GM19240 (cell line): ENCODE measurements around the gene GJB4.
"Not testable (repeated sequence)": the region's sequence is repeated elsewhere in the genome, so short reads cannot be mapped to it uniquely, and the experiment has no call there.

Experiments
- DNase-seq: peaks from one replicate; pipeline ENCODE4 v3.0.0; 2011; ENCODE audit warnings: low spot score; ENCODE audit not compliant: insufficient read length

The GJB4 gene

DNA sequence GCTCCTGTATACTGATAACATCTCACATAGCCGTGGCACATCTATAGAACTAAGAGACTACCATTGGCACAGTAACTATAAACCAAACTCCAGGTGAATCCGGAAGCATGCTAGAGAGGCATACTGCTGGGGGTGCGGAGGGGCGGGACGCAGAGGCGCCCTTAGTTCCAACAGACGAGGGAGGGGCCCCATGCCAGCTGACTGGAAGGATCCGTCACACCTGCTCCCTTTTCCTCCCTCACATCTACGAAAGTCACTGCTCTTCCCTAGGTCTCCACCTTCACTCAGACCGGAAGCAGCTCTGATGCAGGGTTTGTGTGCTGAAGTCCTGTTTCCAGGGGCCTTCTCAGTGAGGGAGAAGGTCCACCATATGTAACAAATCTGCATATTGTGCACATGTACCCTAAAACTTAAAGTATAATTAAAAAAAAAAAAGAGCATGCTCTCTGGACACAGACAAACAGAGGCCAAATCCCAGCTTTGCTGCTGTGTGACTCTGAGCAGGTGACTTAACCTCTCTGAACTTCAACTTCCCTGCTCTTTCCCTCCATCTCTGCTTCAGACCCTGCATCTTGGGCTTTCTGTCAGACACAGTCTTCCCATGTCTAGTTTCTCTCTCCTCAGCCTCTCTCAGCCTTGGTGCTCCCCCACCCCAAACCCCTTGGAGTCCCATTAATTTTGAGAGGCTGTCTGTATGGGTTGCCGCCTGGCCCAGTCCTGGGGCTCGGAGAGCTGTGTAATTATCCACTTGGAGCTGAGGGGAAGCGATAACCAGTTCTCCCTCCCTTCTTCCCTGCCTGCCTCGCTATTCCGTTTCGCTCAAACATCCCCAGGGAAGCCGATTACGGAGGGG is 12.5 kb upstream of the GJB4 start:
- DNase-seq, result no peak

GRCh38 chr1:34747638-34747941 is 11.9 kb upstream of the GJB4 start:
- no peak for DNase-seq

- no peak for DNase-seq
These were observed 9.5 kb upstream of the GJB4 start for GRCh38 chr1:34749992-34750391.

DNA sequence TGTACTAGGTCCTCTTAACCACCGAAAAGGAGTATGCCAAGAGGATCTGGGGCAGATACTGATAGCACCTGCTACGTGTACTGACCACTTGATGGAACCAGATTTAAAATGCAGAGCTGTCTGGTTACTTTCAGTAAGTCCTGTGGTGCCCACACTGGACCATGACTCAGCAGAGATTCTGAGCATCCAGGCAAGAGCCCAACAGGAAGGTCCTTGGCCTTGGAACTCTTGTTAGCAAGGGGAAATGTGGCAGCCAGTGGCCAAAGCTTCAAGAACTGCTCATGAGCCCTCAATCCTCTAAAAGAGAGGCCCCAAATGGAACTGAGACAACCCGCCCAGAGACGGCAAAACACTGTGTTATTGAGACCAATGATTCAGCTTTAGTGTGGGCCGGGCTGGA is 8.9 kb upstream of the GJB4 start:
- DNase-seq, result no peak

DNA sequence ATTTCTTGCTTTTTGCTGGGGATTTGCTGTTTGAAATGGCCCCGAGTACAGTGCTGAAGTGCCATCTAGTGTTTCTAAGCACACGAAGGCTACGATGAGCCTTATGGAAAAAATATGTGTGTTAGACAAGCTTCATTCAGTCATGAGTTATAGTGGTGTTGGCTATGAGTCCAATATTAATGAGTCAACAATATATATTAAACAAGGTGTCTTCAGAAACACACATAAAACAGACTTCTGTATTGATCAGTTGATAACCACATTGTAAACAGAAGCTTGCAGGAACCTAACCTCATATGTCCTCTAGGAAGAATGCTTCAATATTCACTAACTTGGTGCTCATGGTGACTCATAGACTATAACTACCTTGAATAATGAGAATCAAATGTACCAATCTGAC is 6.4 kb upstream of the GJB4 start:
- DNase-seq, result no peak

DNA sequence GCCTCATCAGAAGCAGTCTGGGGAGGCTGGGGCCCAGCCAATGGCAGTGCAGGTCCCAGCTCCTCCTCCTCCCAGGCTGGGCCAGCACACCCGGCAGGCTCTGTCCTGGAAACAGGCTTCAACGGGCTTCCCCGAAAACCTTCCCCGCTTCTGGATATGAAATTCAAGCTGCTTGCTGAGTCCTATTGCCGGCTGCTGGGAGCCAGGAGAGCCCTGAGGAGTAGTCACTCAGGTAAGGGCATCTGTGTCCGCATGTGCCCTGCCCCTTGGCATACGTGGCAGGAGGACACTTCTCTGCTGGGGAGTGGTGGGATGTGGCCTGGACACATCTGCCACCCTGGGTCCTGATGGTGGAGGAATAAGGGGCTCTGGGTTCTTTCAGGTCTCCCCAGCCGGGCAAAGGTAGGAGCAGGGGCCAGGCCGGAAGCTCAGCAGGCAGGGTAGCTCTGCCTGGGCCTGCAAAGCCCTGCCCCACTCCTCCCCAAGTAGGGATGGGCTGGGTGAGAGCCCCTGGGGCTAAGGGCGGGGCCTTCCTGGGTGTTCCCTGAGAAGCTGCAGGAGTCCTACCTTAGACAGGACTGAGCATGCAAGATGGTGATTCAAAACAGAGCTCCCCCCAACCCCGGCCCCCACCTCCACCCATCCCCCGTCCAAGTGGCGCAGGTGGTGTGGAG is 4.4 kb upstream of the GJB4 start, which contains the start of gene GJB5:
GJB5 (plus strand) TSS at position 84 of the 674 bp plus-strand sequence. CDS start 2,284 bp downstream, outside the sequence.
- no peak for DNase-seq

GRCh38 chr1:34755961-34756360 is 3.6 kb upstream of the GJB4 start:
- DNase-seq, result no peak

GRCh38 chr1:34757386-34757785 is 2.2 kb upstream of the GJB4 start:
- DNase-seq, result no peak

DNA sequence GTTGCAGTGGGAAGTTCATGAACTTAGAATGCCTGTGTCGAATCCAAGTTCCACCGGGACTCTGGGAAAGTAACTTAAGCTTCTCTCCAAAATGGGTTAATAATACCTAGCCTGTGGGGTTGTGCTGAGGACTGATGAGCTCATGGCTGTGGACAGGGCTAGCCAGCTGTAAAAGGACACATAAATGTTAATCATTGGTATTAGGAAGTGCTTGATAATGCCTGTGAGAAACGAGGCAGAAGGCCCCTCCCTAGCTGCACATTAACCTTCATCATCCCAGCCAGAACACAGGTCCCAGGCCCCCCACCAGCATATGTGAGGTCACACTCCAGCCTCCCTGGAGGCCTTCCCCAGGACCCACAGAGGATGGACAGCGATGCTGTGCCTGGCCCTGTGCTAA is 789 bp upstream of the GJB4 start:
- DNase-seq, result no peak

- no peak for DNase-seq
These were observed 1.7 kb downstream of the GJB4 start for GRCh38 chr1:34761176-34761761.

- no peak for DNase-seq
These were observed 2.3 kb downstream of the GJB4 start for GRCh38 chr1:34761776-34762307.

DNA sequence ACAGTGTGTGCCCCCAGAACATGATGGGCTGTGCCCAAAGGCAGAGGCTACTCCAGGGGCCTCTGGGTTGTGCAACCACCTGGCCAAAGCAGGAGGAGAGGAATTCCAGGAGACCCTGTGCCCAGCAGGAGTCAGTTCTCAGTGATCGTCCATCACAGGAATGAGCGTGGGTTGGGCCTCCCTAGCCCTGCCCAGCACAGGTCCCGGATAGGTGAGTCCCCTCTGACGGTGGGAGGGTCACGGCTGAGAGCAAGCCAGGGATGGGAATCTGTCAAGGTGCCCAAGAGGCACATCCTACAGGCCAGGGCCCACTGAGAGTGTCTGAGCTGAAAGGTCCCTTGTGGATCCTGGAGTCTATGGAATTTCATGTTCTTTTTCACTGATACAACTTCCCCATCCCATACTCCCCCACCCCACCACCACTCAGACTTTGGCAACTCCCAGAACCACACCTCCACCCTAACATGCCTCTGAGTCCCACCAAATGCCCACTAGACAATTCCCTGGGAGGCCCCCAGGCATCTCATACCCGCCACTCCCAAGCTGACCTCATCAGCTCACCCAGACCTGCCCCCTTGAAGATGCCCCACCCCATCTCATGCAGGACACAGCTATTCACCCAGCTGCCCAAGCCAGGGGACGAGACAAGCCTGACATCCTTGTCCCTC is 3.1 kb downstream of the GJB4 start:
- DNase-seq, result no peak

GRCh38 chr1:34763142-34763781 is 3.7 kb downstream of the GJB4 start:
- DNase-seq, result no peak

- no peak for DNase-seq
These were observed 9.3 kb downstream of the GJB4 start for GRCh38 chr1:34768856-34769255.

DNA sequence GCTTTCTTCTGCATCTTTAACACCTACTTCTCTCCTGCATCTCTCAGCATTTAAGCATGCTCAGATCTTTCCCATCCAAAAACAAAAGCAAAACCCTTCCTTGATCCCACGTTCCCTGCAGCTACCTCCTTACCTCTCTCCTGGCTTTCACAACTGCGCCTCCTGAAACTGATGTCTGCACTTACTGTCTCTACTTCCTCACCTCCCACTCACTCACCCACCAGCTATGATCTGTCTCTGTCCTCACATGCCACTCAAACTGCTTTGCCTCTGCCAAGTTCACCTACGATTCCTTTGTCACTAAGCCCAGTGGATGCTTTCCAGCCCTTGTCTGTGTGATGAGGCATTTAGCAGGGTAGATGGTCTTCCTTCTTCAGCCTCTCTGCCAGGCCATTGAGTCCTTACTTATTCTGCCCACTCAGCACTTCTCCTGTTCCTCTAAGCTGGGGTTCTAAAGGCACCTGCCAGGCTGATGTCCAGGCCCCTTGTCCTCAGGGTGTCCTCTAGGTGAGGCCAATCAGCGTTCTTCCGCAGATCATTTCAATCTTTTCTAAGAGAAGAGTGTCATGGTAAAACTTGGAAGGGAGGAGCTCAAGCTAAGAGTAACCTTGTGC is 11.5 kb downstream of the GJB4 start:
- DNase-seq, result no peak

- DNase-seq, result no peak
These were observed 12.2 kb downstream of the GJB4 start for GRCh38 chr1:34771573-34772371.

GRCh38 chr1:34773114-34773513 is 13.6 kb downstream of the GJB4 start:
- DNase-seq, result not testable (repeated sequence)

- DNase-seq, result no peak
These were observed 15.4 kb downstream of the GJB4 start for GRCh38 chr1:34774957-34775356.

DNA sequence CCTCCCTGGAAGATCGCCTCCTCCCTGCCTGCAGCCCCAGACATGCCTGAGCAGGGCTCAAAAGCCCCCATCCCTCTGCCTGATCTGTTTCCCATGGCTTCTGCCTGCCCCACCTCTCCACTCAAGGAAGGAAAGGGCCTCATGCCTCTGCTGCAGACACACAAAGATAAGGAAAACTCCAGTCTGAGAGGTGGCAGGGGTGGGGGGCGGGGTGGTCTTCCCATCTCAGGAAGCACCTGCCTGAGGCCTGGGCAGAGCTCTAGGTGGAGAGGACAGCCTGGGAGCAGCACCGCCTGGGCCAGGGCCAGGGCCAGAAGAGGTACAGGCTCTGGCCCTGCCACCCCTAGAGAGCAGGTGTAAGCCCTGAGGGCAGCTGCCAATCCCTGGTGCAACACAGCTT is 17.4 kb downstream of the GJB4 start:
- no peak for DNase-seq
